HS-5 (cell line): ENCODE data around the gene ITPR1.

Experiments used
- DNase-seq: peaks from one replicate; pipeline ENCODE4 v3.0.0-alpha.2; 2012; ENCODE audit warnings: low read depth

Gene ITPR1

GRCh38 chr3:4829031-4829394 lies 335.9 kb downstream of the ITPR1 start:
- no peak for DNase-seq

- no peak for DNase-seq
Observed at GRCh38 chr3:4830586-4830914, 337.4 kb downstream of the ITPR1 start.

- no peak for DNase-seq
Observed at GRCh38 chr3:4831580-4831950, 338.4 kb downstream of the ITPR1 start.

GRCh38 chr3:4833471-4833870 lies 340.3 kb downstream of the ITPR1 start:
- no peak for DNase-seq

- no peak for DNase-seq
Observed at GRCh38 chr3:4834403-4834866, 341.3 kb downstream of the ITPR1 start.

GRCh38 chr3:4835616-4836043 lies 342.5 kb downstream of the ITPR1 start:
- no peak for DNase-seq

- DNase-seq: no peak
Observed at GRCh38 chr3:4836516-4836915, 343.4 kb downstream of the ITPR1 start.

GRCh38 chr3:4837374-4837930 lies 344.3 kb downstream of the ITPR1 start:
- no peak for DNase-seq

- DNase-seq: no peak
Observed at GRCh38 chr3:4838621-4839022, 345.5 kb downstream of the ITPR1 start.

GRCh38 chr3:4839278-4839677 lies 346.1 kb downstream of the ITPR1 start:
- DNase-seq: no peak

GRCh38 chr3:4841225-4841624 lies 348.1 kb downstream of the ITPR1 start:
- no peak for DNase-seq

GRCh38 chr3:4841776-4842440 lies 348.8 kb downstream of the ITPR1 start:
- DNase-seq: no peak

- DNase-seq: no peak
Observed at GRCh38 chr3:4843619-4844018, 350.5 kb downstream of the ITPR1 start.

GRCh38 chr3:4845882-4846281 lies 352.7 kb downstream of the ITPR1 start:
- no peak for DNase-seq

- no peak for DNase-seq
Observed at GRCh38 chr3:4846543-4846942, 353.4 kb downstream of the ITPR1 start.

- no peak for DNase-seq
Observed at GRCh38 chr3:4848176-4848825, 355.2 kb downstream of the ITPR1 start.

GRCh38 chr3:4849136-4849535 lies 356.0 kb downstream of the ITPR1 start:
- no peak for DNase-seq

GRCh38 chr3:4849739-4850138 lies 356.6 kb downstream of the ITPR1 start:
- DNase-seq: no peak

- no peak for DNase-seq
Observed at GRCh38 chr3:4850211-4850927, 357.2 kb downstream of the ITPR1 start.

GRCh38 chr3:4850928-4851265 lies 357.7 kb downstream of the ITPR1 start:
- no peak for DNase-seq

GRCh38 chr3:4852780-4853748 lies 359.9 kb downstream of the ITPR1 start:
- DNase-seq: no peak

- DNase-seq: no peak
Observed at GRCh38 chr3:4853749-4854140, 360.6 kb downstream of the ITPR1 start.
